ENCODE measurements around the gene CYTH4.
"Not testable (repeated sequence)": the region's sequence is repeated elsewhere in the genome, so short reads cannot be mapped to it uniquely, and the experiment has no call there.

The CYTH4 gene

GRCh38 chr22:37249986-37250385, 32.3 kb upstream of the CYTH4 start:
- no peak for DNase-seq

- not testable (repeated sequence) for DNase-seq
Measured at GRCh38 chr22:37251836-37252235, 30.5 kb upstream of the CYTH4 start.

GRCh38 chr22:37253126-37253660, 29.1 kb upstream of the CYTH4 start:
- no peak for DNase-seq

- DNase-seq: no peak
Measured at GRCh38 chr22:37254209-37254866, 28.0 kb upstream of the CYTH4 start.

- no peak for DNase-seq
Measured at GRCh38 chr22:37254867-37255233, 27.5 kb upstream of the CYTH4 start.

GRCh38 chr22:37255558-37256006, 26.7 kb upstream of the CYTH4 start:
- DNase-seq: no peak

- DNase-seq: no peak
Measured at GRCh38 chr22:37256075-37256726, 26.1 kb upstream of the CYTH4 start.

GRCh38 chr22:37258005-37258752, 24.1 kb upstream of the CYTH4 start:
- no peak for DNase-seq

- no peak for DNase-seq
Measured at GRCh38 chr22:37258753-37259401, 23.4 kb upstream of the CYTH4 start.

- DNase-seq: no peak
Measured at GRCh38 chr22:37259540-37260029, 22.7 kb upstream of the CYTH4 start.

- DNase-seq: no peak
Measured at GRCh38 chr22:37260155-37260795, 22.0 kb upstream of the CYTH4 start.

- peak; percentile 17 for DNase-seq
Measured at GRCh38 chr22:37260901-37261336, 21.4 kb upstream of the CYTH4 start.

- DNase-seq: no peak
Measured at GRCh38 chr22:37262346-37262745, 20.0 kb upstream of the CYTH4 start.

- DNase-seq: no peak
Measured at GRCh38 chr22:37263966-37264887, 18.1 kb upstream of the CYTH4 start.

GRCh38 chr22:37266581-37267134, 15.7 kb upstream of the CYTH4 start:
- DNase-seq: no peak

- no peak for DNase-seq
Measured at GRCh38 chr22:37267135-37267587, 15.1 kb upstream of the CYTH4 start.

GRCh38 chr22:37267661-37268413, 14.5 kb upstream of the CYTH4 start:
- DNase-seq: no peak

- no peak for DNase-seq
Measured at GRCh38 chr22:37269936-37270678, 12.2 kb upstream of the CYTH4 start.

- no peak for DNase-seq
Measured at GRCh38 chr22:37270928-37271650, 11.2 kb upstream of the CYTH4 start.
